GM18861 (cell line): ENCODE measurements around the gene SLC28A1.
"Not testable (repeated sequence)": the region's sequence is repeated elsewhere in the genome, so short reads cannot be mapped to it uniquely, and the experiment has no call there.

Experiments
- ATAC-seq: cut with Tn5 transposase; IDR thresholded peaks from one replicate; pipeline ENCODE4 v1.9.1; 2021; ENCODE audit not compliant: unreplicated experiment

Gene SLC28A1

GRCh38 chr15:84987351-84987750, 102.9 kb downstream of the SLC28A1 start:
- not testable (repeated sequence) for ATAC-seq

GRCh38 chr15:84987949-84988624, 103.6 kb downstream of the SLC28A1 start:
- no peak for ATAC-seq

- ATAC-seq, result no peak
These were observed 104.6 kb downstream of the SLC28A1 start for GRCh38 chr15:84988909-84989644.

- no peak for ATAC-seq
These were observed 106.0 kb downstream of the SLC28A1 start for GRCh38 chr15:84990507-84990906.

DNA sequence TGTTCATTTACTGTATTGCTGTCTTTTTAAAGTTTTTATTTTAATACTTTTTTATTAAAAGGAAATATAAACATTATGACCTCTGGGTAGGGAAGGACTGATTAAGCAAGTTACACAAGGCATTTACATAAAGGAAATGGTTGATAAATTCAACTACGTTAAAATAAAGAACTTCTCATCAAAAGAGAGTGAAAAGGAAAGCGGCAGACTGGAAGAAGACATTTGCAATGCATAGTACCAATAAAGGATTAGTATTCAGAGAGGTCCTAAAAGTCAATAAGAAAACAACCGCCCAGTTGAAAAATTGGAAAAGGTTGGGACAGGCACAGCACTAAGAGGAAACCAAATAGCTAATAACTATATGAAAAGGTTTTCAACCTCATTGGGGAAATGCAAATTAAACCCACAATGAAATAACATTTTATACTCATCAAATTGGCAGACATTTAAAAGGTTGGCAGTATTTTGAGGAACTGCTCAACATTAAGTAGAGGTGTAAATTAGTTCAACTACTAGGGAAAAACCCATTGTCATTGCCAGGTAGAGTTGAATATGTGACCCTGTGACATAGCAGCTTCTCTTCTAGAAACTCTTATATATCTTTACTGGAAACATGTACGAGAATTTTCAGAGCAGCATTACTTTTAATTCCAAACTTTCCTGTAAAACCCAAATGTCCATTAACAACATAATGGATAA, 106.7 kb downstream of the SLC28A1 start:
- ATAC-seq, result no peak

DNA sequence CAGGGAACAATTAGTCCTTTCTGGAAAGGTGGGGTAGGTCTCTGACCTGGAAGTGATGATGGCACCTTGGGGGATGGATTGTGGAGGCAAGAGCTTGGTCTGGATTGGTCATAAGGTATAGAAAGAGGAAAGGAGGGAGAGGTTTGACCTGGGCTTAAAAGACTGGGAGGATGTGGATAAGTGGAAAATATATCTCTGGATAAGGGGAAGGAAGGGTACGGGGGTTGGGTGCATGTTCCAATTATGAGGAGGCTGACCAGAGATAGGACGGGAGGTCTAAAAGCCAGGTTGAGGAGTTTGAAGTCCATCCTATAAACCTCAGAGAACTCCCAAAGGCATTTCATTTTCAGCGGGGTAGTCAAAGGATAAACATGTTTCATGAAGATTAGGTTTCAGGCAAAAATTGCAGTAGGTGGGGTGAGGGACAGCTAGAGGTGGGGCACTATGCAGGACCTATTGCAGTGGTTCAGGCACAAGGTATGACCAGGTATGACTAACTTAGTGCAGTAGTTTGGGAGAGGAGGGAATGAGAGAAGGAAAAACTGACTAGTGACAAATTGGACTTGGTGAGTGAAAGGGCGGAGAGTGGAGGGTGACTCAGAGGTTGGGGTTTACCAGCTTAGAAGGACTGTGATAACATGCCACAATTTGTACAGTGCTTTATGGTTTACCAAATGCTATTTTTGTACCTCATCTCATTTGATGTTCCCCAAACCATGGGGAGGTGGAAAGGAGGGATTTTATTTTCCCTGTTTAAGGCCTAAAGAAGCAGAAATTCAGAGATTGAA, 107.9 kb downstream of the SLC28A1 start:
- ATAC-seq, result no peak
